HepG2 (cell line): Measurements from ENCODE around the gene IKZF3. TPM values are rescaled to one million over a fixed set of nuclear protein-coding genes. Genes with fewer than 3 reads are reported as not detected.
A peak's percentile ranks its signal among the peaks of the same experiment; 100 is the strongest.

Experiments used
- ATF7 ChIP-seq, 2 experiments: fragments of 450-650 bp in 1 of 2; sonication (generic) in 1 of 2; formaldehyde crosslinking in 1 of 2; IDR thresholded peaks; 2 replicates each; pipeline versions ENCODE4 v1.4.0 to v1.6.1; 2016 to 2020; ENCODE audit warnings: antibody characterized with exemption in 1 of 2, mild to moderate bottlenecking in 1 of 2, missing genetic modification reagents in 1 of 2
- CC2D1A ChIP-seq: sonication (generic); formaldehyde crosslinking; IDR thresholded peaks from 2 replicates; pipeline ENCODE4 v1.8.1; 2023; ENCODE audit warnings: mild to moderate bottlenecking, missing genetic modification reagents
- CCDC6 ChIP-seq: sonication (generic); formaldehyde crosslinking; IDR thresholded peaks from 2 replicates; pipeline ENCODE4 v1.8.1; 2022; ENCODE audit warnings: mild to moderate bottlenecking, missing genetic modification reagents, moderate library complexity
- CENPX ChIP-seq: sonication (generic); formaldehyde crosslinking; IDR thresholded peaks from 2 replicates; pipeline ENCODE4 v1.9.0; 2021; ENCODE audit warnings: mild to moderate bottlenecking, missing genetic modification reagents, moderate library complexity
- FOSL2 ChIP-seq: sonication (generic); formaldehyde crosslinking; IDR thresholded peaks from 2 replicates; pipeline ENCODE4 v1.4.0; 2020; ENCODE audit warnings: missing genetic modification reagents
- HDAC1 ChIP-seq: sonication (generic); formaldehyde crosslinking; IDR thresholded peaks from 2 replicates; pipeline ENCODE4 v1.5.1; 2020; ENCODE audit warnings: mild to moderate bottlenecking, missing genetic modification reagents
- HOXA5 ChIP-seq: sonication (generic); formaldehyde crosslinking; IDR thresholded peaks from 2 replicates; pipeline ENCODE4 v1.4.0; 2020; ENCODE audit warnings: missing genetic modification reagents
- NCOA2 ChIP-seq: sonication (generic); formaldehyde crosslinking; IDR thresholded peaks from 2 replicates; pipeline ENCODE4 v1.8.0; 2022; ENCODE audit warnings: inconsistent platforms
- NCOR1 ChIP-seq: fragments of 200-600 bp; sonication (generic); IDR thresholded peaks from 2 replicates; pipeline ENCODE4 v1.7.0; 2017; ENCODE audit warnings: antibody characterized with exemption, low read length, borderline replicate concordance
- SNRNP70 ChIP-seq: fragments of 200-400 bp; formaldehyde crosslinking; IDR thresholded peaks from 2 replicates; pipeline ENCODE4 v1.6.1; 2017; ENCODE audit warnings: mild to moderate bottlenecking, low read depth, low read length, moderate library complexity
- ZC3H13 ChIP-seq: sonication (generic); formaldehyde crosslinking; IDR thresholded peaks from 2 replicates; pipeline ENCODE4 v1.8.1; 2023; ENCODE audit warnings: mild to moderate bottlenecking, missing genetic modification reagents, moderate library complexity
- ZNF136 ChIP-seq: sonication (generic); formaldehyde crosslinking; IDR thresholded peaks from 2 replicates; pipeline ENCODE4 v1.8.1; 2022; ENCODE audit warnings: low read depth, mild to moderate bottlenecking, moderate library complexity, missing genetic modification reagents
- ZNF17 ChIP-seq: sonication (generic); formaldehyde crosslinking; IDR thresholded peaks from 2 replicates; pipeline ENCODE4 v1.5.0; 2020; ENCODE audit warnings: mild to moderate bottlenecking, missing genetic modification reagents
- ZNF282 ChIP-seq: fragments of 450-650 bp; IDR thresholded peaks from 2 replicates; pipeline ENCODE4 v1.6.1; 2018; ENCODE audit not compliant: partially characterized antibody
- ZNF431 ChIP-seq: sonication (generic); formaldehyde crosslinking; IDR thresholded peaks from 2 replicates; pipeline ENCODE4 v1.9.0; 2022; ENCODE audit warnings: missing genetic modification reagents, low read depth, mild to moderate bottlenecking, borderline replicate concordance
- ZNF451 ChIP-seq: sonication (generic); formaldehyde crosslinking; IDR thresholded peaks from 2 replicates; pipeline ENCODE4 v1.5.0; 2020; ENCODE audit warnings: mild to moderate bottlenecking, missing genetic modification reagents
- ZNF557 ChIP-seq: sonication (generic); formaldehyde crosslinking; IDR thresholded peaks from 2 replicates; pipeline ENCODE4 v1.4.0; 2020; ENCODE audit warnings: missing genetic modification reagents
- ZNF776 ChIP-seq: sonication (generic); formaldehyde crosslinking; IDR thresholded peaks from 2 replicates; pipeline ENCODE4 v1.4.0; 2020; ENCODE audit warnings: mild to moderate bottlenecking, missing genetic modification reagents
- ZNF792 ChIP-seq: IDR thresholded peaks from 2 replicates; pipeline ENCODE4 v1.6.1; 2016
- polyA plus RNA-seq, 8 experiments: library from polyadenylated mRNA; depleted of rRNA in 3 of 8; stranded (reverse) in 7 of 8; unstranded in 1 of 8; fragments of >200 nt; fragmentation: Illumina TruSeq in 4 of 8; extraction: Trizol in 4 of 8; gene quantifications; 2 replicates each; pipeline versions ENCODE4 v1.2.1 to v1.2.3, GENCODE V29; 2011 to 2016; ENCODE audit warnings: low read depth in 4 of 8, missing spikeins in 1 of 8, mixed read lengths in 1 of 8; ENCODE audit not compliant: insufficient read depth in 1 of 8
- total RNA-seq, 5 experiments: library from RNA; depleted of rRNA; stranded (reverse); fragments of >200 nt; fragmentation: Illumina TruSeq; extraction: Trizol; gene quantifications; 2 replicates each; pipeline ENCODE4 v1.2.3, GENCODE V29; 2016; ENCODE audit warnings: low read depth in 1 of 5
- TF ChIP-seq, protein P1 (sequence below): sonication (generic); formaldehyde crosslinking; IDR thresholded peaks from 2 replicates; pipeline ENCODE4 v1.5.0; 2020; ENCODE audit warnings: mild to moderate bottlenecking, missing genetic modification reagents
- TF ChIP-seq, protein P2 (sequence below): sonication (generic); formaldehyde crosslinking; IDR thresholded peaks from 2 replicates; pipeline ENCODE4 v1.5.0; 2020; ENCODE audit warnings: mild to moderate bottlenecking, missing genetic modification reagents
- TF ChIP-seq, protein P3 (sequence below): sonication (generic); formaldehyde crosslinking; IDR thresholded peaks from 2 replicates; pipeline ENCODE4 v1.8.1; 2023; ENCODE audit warnings: missing genetic modification reagents, mild to moderate bottlenecking, borderline replicate concordance
- TF ChIP-seq, protein P4 (sequence below), 2 experiments: sonication (generic) in 1 of 2; formaldehyde crosslinking in 1 of 2; IDR thresholded peaks; 2 replicates each; pipeline versions ENCODE4 v1.4.0 to v1.6.1; 2018 to 2020; ENCODE audit warnings: missing genetic modification reagents in 2 of 2, borderline replicate concordance in 1 of 2, low read depth in 1 of 2, mild to moderate bottlenecking in 1 of 2, missing biosample characterization in 1 of 2

The IKZF3 gene
- total and polyA plus RNA-seq, 2 of the 13 experiments (the other 11 are each of a cell fraction or from before 2014, with no cell fraction given): not detected

DNA sequence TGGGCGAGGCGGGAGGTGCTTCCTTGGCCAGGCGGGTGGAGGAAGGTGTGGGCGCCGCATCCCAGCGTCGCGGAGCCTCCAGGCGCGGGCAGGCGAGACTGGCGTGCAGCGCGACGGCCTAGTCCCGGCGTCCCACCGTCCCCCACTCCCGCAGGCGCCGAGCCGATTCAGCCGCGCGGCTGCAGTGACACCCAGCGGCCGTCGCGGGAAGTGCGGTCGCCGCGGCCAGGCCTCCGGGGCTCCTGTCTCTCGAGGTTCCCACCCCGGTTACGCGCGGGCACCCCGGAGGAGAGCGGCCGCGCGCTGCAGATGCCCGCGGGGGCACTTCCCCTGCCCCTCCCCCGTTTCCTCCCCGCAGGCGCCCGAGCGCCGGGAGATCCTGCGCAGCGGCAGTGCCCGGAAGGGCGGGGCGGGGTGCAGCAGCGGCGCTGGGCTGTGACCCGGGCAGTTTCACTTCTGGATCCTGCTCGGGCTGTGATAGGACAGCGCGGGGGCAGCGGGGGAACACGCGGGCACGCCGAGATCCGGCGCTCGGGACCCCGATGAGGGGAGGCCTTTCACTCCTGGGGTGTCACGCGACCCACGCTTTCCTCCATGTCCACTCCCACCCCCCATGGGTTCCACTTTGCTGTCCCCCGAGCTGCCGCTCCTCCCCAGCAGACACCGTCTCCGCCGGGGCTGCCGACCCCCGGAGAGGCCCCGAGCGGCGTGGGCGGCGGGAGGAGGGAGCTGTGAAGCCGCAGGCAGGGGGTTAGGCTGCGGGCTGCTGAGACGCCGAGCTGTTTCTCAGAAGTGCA, 109.8 kb downstream of the IKZF3 start (continued):
- TF ChIP-seq, protein P1, sequence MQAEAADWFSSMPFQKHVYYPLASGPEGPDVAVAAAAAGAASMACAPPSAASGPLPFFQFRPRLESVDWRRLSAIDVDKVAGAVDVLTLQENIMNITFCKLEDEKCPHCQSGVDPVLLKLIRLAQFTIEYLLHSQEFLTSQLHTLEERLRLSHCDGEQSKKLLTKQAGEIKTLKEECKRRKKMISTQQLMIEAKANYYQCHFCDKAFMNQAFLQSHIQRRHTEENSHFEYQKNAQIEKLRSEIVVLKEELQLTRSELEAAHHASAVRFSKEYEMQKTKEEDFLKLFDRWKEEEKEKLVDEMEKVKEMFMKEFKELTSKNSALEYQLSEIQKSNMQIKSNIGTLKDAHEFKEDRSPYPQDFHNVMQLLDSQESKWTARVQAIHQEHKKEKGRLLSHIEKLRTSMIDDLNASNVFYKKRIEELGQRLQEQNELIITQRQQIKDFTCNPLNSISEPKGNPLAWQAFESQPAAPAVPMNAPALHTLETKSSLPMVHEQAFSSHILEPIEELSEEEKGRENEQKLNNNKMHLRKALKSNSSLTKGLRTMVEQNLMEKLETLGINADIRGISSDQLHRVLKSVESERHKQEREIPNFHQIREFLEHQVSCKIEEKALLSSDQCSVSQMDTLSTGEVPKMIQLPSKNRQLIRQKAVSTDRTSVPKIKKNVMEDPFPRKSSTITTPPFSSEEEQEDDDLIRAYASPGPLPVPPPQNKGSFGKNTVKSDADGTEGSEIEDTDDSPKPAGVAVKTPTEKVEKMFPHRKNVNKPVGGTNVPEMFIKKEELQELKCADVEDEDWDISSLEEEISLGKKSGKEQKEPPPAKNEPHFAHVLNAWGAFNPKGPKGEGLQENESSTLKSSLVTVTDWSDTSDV (CRISPR knock-in tag): peak; percentile 68; the same call in 1 of the 2 replicates
- TF ChIP-seq ZNF451 (peak; percentile 97), CENPX (CRISPR knock-in tag) (no peak), FOSL2 (CRISPR knock-in tag) (peak; percentile 18; the same call in 1 of the 2 replicates), SNRNP70 (no peak), ZNF557 (CRISPR knock-in tag) (0 out of 2 replicates have a peak, but pooled peaks have one; percentile 28), ZNF17 (CRISPR knock-in tag) (no peak), ZNF431 (peak; percentile 91), NCOR1 (no peak), ATF7 (IDR thresholded peaks at IDR 0.05) (no peak), ATF7 (CRISPR knock-in tag; IDR thresholded peaks at IDR 0.05) (peak; percentile 81; the same call in 1 of the 2 replicates), CC2D1A (CRISPR knock-in tag) (0 out of 2 replicates have a peak, but pooled peaks have one; percentile 18), CCDC6 (CRISPR knock-in tag) (peak; percentile 81; the same call in 1 of the 2 replicates), ZNF792 (CRISPR knock-in tag) (peak; percentile 86), ZC3H13 (CRISPR knock-in tag) (peak; percentile 75), ZNF282 (no peak), ZNF136 (CRISPR knock-in tag) (no peak), ZNF776 (CRISPR knock-in tag) (peak; percentile 97; the same call in 1 of the 2 replicates), HOXA5 (CRISPR knock-in tag) (peak; percentile 96), HDAC1 (CRISPR knock-in tag) (peak; percentile 96), NCOA2 (CRISPR knock-in tag) (no peak; the same call in 1 of the 2 replicates)
- TF ChIP-seq, protein P2, sequence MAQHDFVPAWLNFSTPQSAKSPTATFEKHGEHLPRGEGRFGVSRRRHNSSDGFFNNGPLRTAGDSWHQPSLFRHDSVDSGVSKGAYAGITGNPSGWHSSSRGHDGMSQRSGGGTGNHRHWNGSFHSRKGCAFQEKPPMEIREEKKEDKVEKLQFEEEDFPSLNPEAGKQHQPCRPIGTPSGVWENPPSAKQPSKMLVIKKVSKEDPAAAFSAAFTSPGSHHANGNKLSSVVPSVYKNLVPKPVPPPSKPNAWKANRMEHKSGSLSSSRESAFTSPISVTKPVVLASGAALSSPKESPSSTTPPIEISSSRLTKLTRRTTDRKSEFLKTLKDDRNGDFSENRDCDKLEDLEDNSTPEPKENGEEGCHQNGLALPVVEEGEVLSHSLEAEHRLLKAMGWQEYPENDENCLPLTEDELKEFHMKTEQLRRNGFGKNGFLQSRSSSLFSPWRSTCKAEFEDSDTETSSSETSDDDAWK (CRISPR knock-in tag): no peak
- TF ChIP-seq, protein P3, sequence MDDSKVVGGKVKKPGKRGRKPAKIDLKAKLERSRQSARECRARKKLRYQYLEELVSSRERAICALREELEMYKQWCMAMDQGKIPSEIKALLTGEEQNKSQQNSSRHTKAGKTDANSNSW (CRISPR knock-in tag): peak; percentile 77; the same call in 1 of the 2 replicates
- TF ChIP-seq, protein P4, sequence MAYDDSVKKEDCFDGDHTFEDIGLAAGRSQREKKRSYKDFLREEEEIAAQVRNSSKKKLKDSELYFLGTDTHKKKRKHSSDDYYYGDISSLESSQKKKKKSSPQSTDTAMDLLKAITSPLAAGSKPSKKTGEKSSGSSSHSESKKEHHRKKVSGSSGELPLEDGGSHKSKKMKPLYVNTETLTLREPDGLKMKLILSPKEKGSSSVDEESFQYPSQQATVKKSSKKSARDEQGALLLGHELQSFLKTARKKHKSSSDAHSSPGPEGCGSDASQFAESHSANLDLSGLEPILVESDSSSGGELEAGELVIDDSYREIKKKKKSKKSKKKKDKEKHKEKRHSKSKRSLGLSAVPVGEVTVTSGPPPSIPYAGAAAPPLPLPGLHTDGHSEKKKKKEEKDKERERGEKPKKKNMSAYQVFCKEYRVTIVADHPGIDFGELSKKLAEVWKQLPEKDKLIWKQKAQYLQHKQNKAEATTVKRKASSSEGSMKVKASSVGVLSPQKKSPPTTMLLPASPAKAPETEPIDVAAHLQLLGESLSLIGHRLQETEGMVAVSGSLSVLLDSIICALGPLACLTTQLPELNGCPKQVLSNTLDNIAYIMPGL (CRISPR knock-in tag; IDR thresholded peaks at IDR 0.05; ENCODE audit: borderline replicate concordance in 1 of 2, low read depth in 1 of 2): peak; percentile 99 to 100
